Fibroblast of the aortic adventitia (primary cell): Measurements from ENCODE around the gene ZNF556. TPM values are rescaled to one million over a fixed set of nuclear protein-coding genes. Genes with fewer than 3 reads are reported as not detected.

Experiments used
- DNase-seq: peaks from one replicate; pipeline ENCODE4 v3.0.0-alpha.2; 2010; ENCODE audit warnings: low read depth
- H3K4me3 ChIP-seq: 2 replicates; pipeline ENCODE4 v1.5.1; 2011; ENCODE audit warnings: low read depth, mild to moderate bottlenecking, control low read depth, low read length, moderate library complexity
- total RNA-seq: library from RNA; depleted of rRNA; stranded (reverse); fragments of >200 nt; gene quantifications from 2 replicates; pipeline ENCODE4 v1.2.3, GENCODE V29; 2012; ENCODE audit warnings: low replicate concordance
- TF ChIP-seq, protein P1 (sequence below): IDR thresholded peaks from 2 replicates; pipeline ENCODE4 v1.5.1; 2011; ENCODE audit warnings: mild to moderate bottlenecking, low read length, control low read depth, inconsistent platforms; ENCODE audit not compliant: insufficient read depth

The ZNF556 gene
- total RNA-seq, 1 donor = not detected

DNA sequence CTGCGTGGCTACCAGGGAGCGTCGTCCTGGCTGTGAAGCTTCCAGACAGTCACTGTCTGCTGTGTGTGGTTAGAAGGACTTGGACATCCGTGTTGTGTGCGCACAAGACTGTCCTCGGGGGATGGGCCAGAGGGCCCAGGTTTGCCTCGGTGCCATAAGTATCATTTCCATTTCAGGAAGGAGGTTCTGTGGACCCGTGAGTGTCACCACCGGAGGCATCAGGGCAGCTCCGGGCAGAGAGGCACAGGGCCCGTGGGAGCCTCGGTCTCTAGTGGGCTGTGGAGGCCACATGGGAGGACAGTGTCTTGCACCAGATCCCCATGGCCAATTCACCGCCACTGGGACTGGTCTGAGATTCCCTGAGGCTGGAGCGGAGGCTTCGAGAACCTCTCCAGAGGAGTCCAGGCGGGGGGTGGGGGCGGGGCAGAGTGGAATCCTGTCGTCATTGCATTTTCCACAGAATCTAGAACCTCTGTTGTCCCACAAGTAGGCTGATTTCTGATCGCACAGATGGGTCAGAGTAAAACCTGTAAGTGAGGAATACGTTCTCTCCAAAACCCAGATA is 39.6 kb downstream of the ZNF556 start:
- H3K4me3 ChIP-seq = no peak overlapping the region
- DNase-seq = no peak
- TF ChIP-seq, protein P1, sequence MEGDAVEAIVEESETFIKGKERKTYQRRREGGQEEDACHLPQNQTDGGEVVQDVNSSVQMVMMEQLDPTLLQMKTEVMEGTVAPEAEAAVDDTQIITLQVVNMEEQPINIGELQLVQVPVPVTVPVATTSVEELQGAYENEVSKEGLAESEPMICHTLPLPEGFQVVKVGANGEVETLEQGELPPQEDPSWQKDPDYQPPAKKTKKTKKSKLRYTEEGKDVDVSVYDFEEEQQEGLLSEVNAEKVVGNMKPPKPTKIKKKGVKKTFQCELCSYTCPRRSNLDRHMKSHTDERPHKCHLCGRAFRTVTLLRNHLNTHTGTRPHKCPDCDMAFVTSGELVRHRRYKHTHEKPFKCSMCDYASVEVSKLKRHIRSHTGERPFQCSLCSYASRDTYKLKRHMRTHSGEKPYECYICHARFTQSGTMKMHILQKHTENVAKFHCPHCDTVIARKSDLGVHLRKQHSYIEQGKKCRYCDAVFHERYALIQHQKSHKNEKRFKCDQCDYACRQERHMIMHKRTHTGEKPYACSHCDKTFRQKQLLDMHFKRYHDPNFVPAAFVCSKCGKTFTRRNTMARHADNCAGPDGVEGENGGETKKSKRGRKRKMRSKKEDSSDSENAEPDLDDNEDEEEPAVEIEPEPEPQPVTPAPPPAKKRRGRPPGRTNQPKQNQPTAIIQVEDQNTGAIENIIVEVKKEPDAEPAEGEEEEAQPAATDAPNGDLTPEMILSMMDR = no peak

- H3K4me3 ChIP-seq = no peak overlapping the region
- no peak for DNase-seq
- TF ChIP-seq, protein P1 = no peak
These were observed 45.2 kb downstream of the ZNF556 start for GRCh38 chr19:2912306-2912705.

DNA sequence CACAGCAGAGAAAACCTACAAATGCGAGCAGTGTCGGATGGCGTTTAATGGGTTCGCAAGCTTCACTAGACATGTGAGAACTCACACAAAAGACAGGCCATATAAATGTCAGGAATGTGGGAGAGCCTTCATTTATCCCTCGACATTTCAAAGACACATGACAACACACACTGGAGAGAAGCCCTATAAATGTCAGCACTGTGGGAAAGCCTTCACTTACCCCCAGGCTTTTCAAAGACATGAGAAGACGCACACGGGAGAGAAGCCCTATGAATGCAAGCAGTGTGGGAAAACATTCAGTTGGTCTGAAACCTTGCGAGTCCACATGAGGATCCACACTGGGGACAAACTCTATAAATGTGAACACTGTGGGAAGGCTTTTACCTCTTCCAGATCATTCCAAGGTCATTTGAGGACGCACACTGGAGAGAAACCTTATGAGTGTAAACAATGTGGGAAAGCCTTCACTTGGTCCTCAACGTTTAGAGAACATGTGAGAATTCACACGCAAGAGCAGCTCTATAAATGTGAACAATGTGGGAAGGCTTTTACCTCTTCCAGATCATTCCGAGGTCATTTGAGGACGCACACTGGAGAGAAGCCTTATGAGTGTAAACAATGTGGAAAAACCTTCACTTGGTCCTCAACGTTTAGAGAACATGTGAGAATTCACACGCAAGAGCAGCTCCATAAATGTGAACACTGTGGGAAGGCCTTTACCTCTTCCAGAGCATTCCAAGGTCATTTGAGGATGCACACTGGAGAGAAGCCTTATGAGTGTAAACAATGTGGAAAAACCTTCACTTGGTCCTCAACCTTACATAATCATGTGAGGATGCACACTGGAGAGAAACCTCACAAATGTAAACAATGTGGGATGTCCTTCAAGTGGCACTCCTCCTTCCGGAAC is 50.4 kb downstream of the ZNF556 start:
- no peak for DNase-seq
- TF ChIP-seq, protein P1 = no peak
- no peak overlapping the region for H3K4me3 ChIP-seq

- no peak for DNase-seq
These were observed 55.9 kb downstream of the ZNF556 start for GRCh38 chr19:2922987-2923386.

GRCh38 chr19:2923510-2923909 is 56.4 kb downstream of the ZNF556 start:
- TF ChIP-seq, protein P1 = no peak
- H3K4me3 ChIP-seq = no peak overlapping the region
- peak; percentile 90 for DNase-seq

More at GRCh38 chr19:2922987-2923386, 55.9 kb downstream of the ZNF556 start:
- TF ChIP-seq, protein P1 = no peak
- no peak overlapping the region for H3K4me3 ChIP-seq

- no peak overlapping the region for H3K4me3 ChIP-seq
- DNase-seq = no peak
These were observed 59.4 kb downstream of the ZNF556 start for GRCh38 chr19:2926341-2927031.

More at GRCh38 chr19:2926341-2927031, 59.4 kb downstream of the ZNF556 start:
- TF ChIP-seq, protein P1 = no peak
